Smooth muscle cell of trachea (primary cell): Measurements from ENCODE around the gene NDUFB1. TPM values are rescaled to one million over a fixed set of nuclear protein-coding genes. Genes with fewer than 3 reads are reported as not detected.

Experiments
- total RNA-seq: library from RNA; depleted of rRNA; stranded (reverse); fragments of >200 nt; gene quantifications from 2 replicates; pipeline ENCODE4 v1.2.1, GENCODE V29; 2014

Gene NDUFB1
- total RNA-seq = 82.0 and 187 TPM in 2 replicates

GRCh38 chr14:92121670-92122350, at the start of gene NDUFB1, which contains the start of gene CPSF2:
NDUFB1 (minus strand) TSS chr14:92121706; CDS start chr14:92117637, 4,069 bp downstream.
CPSF2 (plus strand) TSS chr14:92121969; CDS start chr14:92130985, 9,016 bp downstream.

DNA sequence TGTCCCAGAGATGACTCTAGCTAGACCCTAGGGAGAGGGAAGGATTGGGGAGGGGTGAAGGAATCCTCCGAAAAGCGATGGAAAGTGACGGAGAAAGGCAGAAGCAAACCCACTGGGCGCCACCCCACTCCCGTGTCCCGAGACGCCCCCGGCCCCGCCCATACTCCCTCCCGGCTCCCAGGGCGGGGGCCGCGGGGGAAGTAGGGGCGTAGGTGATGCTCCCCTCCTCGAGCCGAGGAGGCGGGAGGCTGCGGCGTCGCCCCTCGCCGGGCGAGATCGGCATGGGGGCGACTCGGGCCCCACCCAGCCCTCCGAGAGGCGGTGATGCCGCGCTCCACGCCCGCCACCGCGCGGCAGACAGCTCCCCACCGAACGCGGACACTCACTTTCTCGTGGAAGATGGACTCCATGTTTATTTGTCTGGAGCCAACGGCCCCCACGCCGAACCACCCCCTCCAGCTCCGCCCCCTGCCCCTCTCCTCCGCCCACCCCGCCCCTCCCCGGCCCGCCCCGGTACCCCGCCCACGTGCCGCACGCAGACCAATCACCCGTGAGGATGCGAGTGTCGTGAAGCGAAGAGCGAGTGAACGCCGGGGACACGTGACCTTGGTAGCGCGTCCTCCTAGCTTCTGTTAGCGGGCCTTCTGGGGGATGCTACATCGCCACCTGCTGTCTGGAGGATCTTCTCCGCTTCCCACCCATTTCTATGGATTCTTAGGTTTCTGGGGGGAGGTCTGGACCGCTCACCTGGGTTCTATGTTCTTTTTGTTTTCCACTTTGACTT, 15.2 kb downstream of the NDUFB1 start, which contains the start of gene ATXN3:
TSS of gene ATXN3 (minus strand) at position 440 of the 784 bp plus-strand sequence. CDS start at position 410, 30 bp downstream.

Other genes starting within 250 kb of the NDUFB1 start
- 49.5 and 52.9 TPM in 2 replicates for gene FBLN5, start 174.0 kb downstream of the NDUFB1 start, total RNA-seq
- 37.2 and 48.7 TPM in 2 replicates for gene TRIP11, start 81.6 kb downstream of the NDUFB1 start, total RNA-seq
- 35.6 and 68.5 TPM in 2 replicates for gene ATXN3, start 15.1 kb downstream of the NDUFB1 start, total RNA-seq
- gene CPSF2, start 263 bp upstream of the NDUFB1 start, total RNA-seq = 39.5 and 64.0 TPM in 2 replicates
- gene SLC24A4, start 201.5 kb upstream of the NDUFB1 start, total RNA-seq = under 0.01 TPM in 2 replicates